Prostate gland (tissue), 2 donors: ENCODE results near the gene PPM1K. TPM values are rescaled to one million over a fixed set of nuclear protein-coding genes. Genes with fewer than 3 reads are reported as not detected.

Source experiments
- DNase-seq: peaks from one replicate; pipeline ENCODE4 v3.0.0-alpha.2; 2019; ENCODE audit warnings: low spot score
- H3K27ac ChIP-seq, 2 donors: fragments of 200-600 bp; sonication (generic); 2 replicates each; pipeline ENCODE4 v1.5.1; 2017 to 2019
- H3K27me3 ChIP-seq: fragments of 200-600 bp; sonication (generic); replicated peaks from 2 replicates; pipeline ENCODE4 v1.5.1; 2019; ENCODE audit not compliant: insufficient read depth
- H3K36me3 ChIP-seq, 2 donors: fragments of 200-600 bp; sonication (generic); 1 replicate in 1 of 2; 2 replicates in 1 of 2; pipeline versions ENCODE4 v1.5.1 to v1.8.1; 2017 to 2019
- H3K4me1 ChIP-seq: fragments of 200-600 bp; sonication (generic); replicated peaks from 2 replicates; pipeline ENCODE4 v1.5.1; 2019
- H3K4me3 ChIP-seq, 2 donors: fragments of 200-600 bp; sonication (generic); 2 replicates each; pipeline ENCODE4 v1.5.1; 2017 to 2019
- H3K9me3 ChIP-seq: fragments of 200-600 bp; sonication (generic); 2 replicates; pipeline ENCODE4 v1.5.1; 2017
- CTCF ChIP-seq, 4 experiments: fragments of 200-600 bp in 2 of 4; fragments of 450-650 bp in 2 of 4; sonication (generic) in 2 of 4; IDR thresholded peaks; 1 replicate in 3 of 4; 2 replicates in 1 of 4; pipeline ENCODE4 v1.5.1; 2016 to 2019; ENCODE audit warnings: antibody characterized with exemption in 4 of 4, mild to moderate bottlenecking in 2 of 4, moderate library complexity in 2 of 4
- POLR2A ChIP-seq: fragments of 450-650 bp; IDR thresholded peaks from one replicate; pipeline ENCODE4 v1.6.1; 2016; ENCODE audit warnings: antibody characterized with exemption, mild to moderate bottlenecking
- POLR2AphosphoS5 ChIP-seq: sonication (generic); formaldehyde crosslinking; IDR thresholded peaks from one replicate; pipeline ENCODE4 v1.6.1; 2017; ENCODE audit warnings: antibody characterized with exemption
- WGBS: methylation state at CpG from one replicate; pipeline ENCODE4 v1.1.5; 2018; 5-methylcytosine and 5-hydroxymethylcytosine counted together
- intact Hi-C: fragments of 100-400 bp; cut with DNase I; formaldehyde crosslinking; loops from one replicate; pipeline ENCODE4 v1.14.2; 2022
- total RNA-seq, 2 donors: library from RNA; depleted of rRNA; stranded (reverse); fragments of >200 nt; gene quantifications; one replicate each; pipeline ENCODE4 v1.1.0, GENCODE V29; 2016

The PPM1K gene
- total RNA-seq, 2 donors from 2014 or later = 63.7 to 65.1 TPM

GRCh38 chr4:88251924-88252323 is 32.4 kb downstream of the PPM1K start:
- no peak overlapping the region for H3K27ac ChIP-seq
- no peaks in the 10 kb centered on the region for H3K9me3 ChIP-seq
- no peaks in the 10 kb centered on the region for H3K36me3 ChIP-seq
- no peak overlapping the region for H3K4me3 ChIP-seq
- H3K4me1 ChIP-seq = no peaks in the 10 kb centered on the region
- 90% methylated on average over 3 of the region's 3 CpGs for WGBS
- no peak for TF ChIP-seq CTCF (IDR thresholded peaks at IDR 0.05)
- no peak for TF ChIP-seq POLR2AphosphoS5
- no peak for TF ChIP-seq POLR2A
- DNase-seq = no peak
- intact Hi-C loops = no loop called here
- no peaks in the 10 kb centered on the region for H3K27me3 ChIP-seq

GRCh38 chr4:88247148-88247547 is 37.2 kb downstream of the PPM1K start:
- Histone ChIP-seq H3K27me3 (no peaks in the 10 kb centered on the region), H3K4me1 (no peaks in the 10 kb centered on the region), H3K27ac (no peak overlapping the region), H3K9me3 (no peaks in the 10 kb centered on the region), H3K4me3 (no peak overlapping the region), H3K36me3 (no peaks in the 10 kb centered on the region)
- WGBS = 43% methylated on average over 3 of the region's 3 CpGs
- DNase-seq = no peak
- intact Hi-C loops = no loop called here
- TF ChIP-seq CTCF (IDR thresholded peaks at IDR 0.05) (no peak), POLR2AphosphoS5 (no peak), POLR2A (no peak)

GRCh38 chr4:88246600-88246999 is 37.8 kb downstream of the PPM1K start:
- Histone ChIP-seq H3K36me3 (no peaks in the 10 kb centered on the region), H3K4me1 (no peaks in the 10 kb centered on the region), H3K27ac (no peak overlapping the region), H3K9me3 (no peaks in the 10 kb centered on the region), H3K4me3 (no peak overlapping the region), H3K27me3 (no peaks in the 10 kb centered on the region)
- TF ChIP-seq POLR2AphosphoS5 = no peak
- TF ChIP-seq POLR2A = no peak
- no peak for TF ChIP-seq CTCF (IDR thresholded peaks at IDR 0.05)
- intact Hi-C loops = no loop called here
- WGBS = 88% methylated on average over 2 of the region's 2 CpGs
- no peak for DNase-seq

- no peaks in the 10 kb centered on the region for H3K36me3 ChIP-seq
- no peaks in the 10 kb centered on the region for H3K4me1 ChIP-seq
- TF ChIP-seq CTCF (IDR thresholded peaks at IDR 0.05) (no peak), POLR2A (no peak)
- H3K9me3 ChIP-seq = no peaks in the 10 kb centered on the region
- intact Hi-C loops = no loop called here
- WGBS = 75% methylated on average over 17 of the region's 17 CpGs
- H3K27ac ChIP-seq = no peak overlapping the region
- H3K27me3 ChIP-seq = no peaks in the 10 kb centered on the region
- no peak for DNase-seq
- no peak overlapping the region for H3K4me3 ChIP-seq
These were observed 39.4 kb downstream of the PPM1K start for GRCh38 chr4:88244816-88245579.

- WGBS = 87% methylated on average over 11 of the region's 13 CpGs
- intact Hi-C loops = no loop called here
- H3K9me3 ChIP-seq = no peaks in the 10 kb centered on the region
- TF ChIP-seq CTCF (IDR thresholded peaks at IDR 0.05) (no peak), POLR2A (no peak), POLR2AphosphoS5 (no peak)
- H3K36me3 ChIP-seq = no peaks in the 10 kb centered on the region
- no peak for DNase-seq
- no peaks in the 10 kb centered on the region for H3K4me1 ChIP-seq
- no peaks in the 10 kb centered on the region for H3K27me3 ChIP-seq
- no peak overlapping the region for H3K27ac ChIP-seq
- H3K4me3 ChIP-seq = no peak overlapping the region
These were observed 40.3 kb downstream of the PPM1K start for GRCh38 chr4:88244056-88244455.
